HG03558 (cell line): ENCODE results near the gene KLK6.
"Not testable (repeated sequence)": the region's sequence is repeated elsewhere in the genome, so short reads cannot be mapped to it uniquely, and the experiment has no call there.

Experiments used
- ATAC-seq: cut with Tn5 transposase; IDR thresholded peaks from one replicate; pipeline ENCODE4 v1.9.1; 2021; ENCODE audit warnings: moderate number of reproducible peaks; ENCODE audit not compliant: unreplicated experiment; ENCODE audit errors: extremely low read depth

KLK6 gene

GRCh38 chr19:50998061-50998460 is 28.7 kb upstream of the KLK6 start:
- ATAC-seq, result no peak

DNA sequence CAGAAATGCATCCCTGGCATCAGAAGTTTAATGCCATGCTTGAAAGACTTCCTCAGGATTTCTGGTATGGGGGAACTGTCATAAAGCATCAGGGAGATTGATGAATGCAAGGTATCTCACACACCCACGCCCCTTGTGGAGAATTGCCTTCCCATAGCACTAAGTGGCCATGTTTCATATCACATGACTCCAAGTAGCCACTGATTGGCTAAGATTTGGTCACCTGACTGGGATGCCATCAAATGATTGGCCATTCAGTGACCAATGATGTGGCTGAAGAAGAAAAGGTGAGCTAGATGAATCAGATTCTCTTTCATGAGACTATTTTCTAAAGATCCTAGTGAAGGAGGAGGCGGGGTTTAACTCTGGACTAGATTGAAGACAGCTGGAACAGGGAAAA is 24.7 kb upstream of the KLK6 start:
- ATAC-seq, result no peak

DNA sequence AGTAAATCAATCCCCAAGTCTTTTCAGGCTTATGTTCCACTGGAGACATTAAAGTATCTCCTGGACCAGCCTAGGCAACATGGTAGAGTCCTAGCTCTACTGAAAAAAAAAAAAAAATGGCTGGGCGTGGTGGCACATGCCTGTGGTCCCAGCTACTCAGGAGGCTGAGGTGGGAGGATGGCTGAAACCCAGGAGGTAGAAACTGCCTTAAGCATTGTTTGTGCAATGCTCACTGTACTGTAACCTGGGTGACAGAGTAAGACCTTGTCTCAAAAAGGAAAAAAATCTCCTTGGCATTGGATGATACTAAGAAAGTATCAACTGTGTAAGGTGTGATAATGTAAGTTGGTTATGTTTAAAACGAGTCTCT is 23.3 kb upstream of the KLK6 start:
- ATAC-seq, result no peak

- not testable (repeated sequence) for ATAC-seq
These were observed 15.0 kb upstream of the KLK6 start for GRCh38 chr19:50984416-50984815.

GRCh38 chr19:50983625-50984292 is 14.4 kb upstream of the KLK6 start, which contains the start of gene KLK7:
Gene KLK7 (minus strand): TSS chr19:50983917. CDS start chr19:50982399, 1,518 bp downstream.
- ATAC-seq, result no peak

GRCh38 chr19:50982186-50982585 is 12.8 kb upstream of the KLK6 start:
- no peak for ATAC-seq

DNA sequence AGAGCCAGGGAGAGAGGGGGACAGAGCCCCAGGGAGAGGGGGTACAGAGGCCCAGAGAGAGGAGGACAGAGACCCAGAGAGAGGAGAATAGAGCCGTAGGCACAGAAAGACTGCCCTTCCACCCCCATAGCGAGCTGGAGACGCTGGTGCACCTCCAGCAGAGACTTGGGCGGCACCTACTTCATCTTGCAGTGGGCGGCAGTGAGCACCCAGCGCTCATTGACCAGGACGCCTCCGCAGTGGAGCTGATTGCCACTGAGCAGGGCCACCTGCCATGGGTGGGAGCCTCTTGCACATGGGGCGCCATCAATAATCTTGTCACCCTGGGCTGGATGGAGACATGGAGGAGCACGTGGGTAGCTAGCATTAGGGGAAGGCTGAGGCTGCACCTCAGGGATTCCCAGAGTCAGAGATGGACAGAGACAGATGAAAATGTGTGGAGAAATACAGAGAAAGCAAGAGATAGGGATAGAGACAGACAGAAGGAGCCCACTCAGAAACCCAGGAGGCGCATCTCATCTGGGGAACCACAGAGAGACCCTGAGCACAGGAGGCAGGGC is 12.3 kb upstream of the KLK6 start:
- no peak for ATAC-seq

- no peak for ATAC-seq
These were observed 10.8 kb upstream of the KLK6 start for GRCh38 chr19:50980208-50980607.

DNA sequence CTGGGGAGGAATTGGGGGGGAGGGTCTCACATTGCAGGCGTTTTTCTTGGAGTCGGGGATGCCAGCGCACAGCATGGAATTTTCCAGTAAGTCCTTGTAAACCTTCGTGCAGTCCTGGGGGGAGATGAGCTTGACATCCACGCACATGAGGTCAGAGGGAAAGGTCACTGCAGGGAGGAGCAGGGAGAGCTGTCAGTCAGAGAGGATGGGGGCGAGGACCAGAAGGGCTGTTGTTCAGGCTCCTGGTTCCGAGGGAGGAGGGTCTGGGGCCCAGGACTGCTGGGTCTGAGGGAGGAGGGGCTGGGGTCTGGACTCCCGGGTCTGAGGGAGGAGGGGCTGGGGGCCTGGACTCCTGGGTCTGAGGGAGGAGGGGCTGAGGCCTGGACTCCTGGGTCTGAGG is 10.4 kb upstream of the KLK6 start:
- no peak for ATAC-seq

DNA sequence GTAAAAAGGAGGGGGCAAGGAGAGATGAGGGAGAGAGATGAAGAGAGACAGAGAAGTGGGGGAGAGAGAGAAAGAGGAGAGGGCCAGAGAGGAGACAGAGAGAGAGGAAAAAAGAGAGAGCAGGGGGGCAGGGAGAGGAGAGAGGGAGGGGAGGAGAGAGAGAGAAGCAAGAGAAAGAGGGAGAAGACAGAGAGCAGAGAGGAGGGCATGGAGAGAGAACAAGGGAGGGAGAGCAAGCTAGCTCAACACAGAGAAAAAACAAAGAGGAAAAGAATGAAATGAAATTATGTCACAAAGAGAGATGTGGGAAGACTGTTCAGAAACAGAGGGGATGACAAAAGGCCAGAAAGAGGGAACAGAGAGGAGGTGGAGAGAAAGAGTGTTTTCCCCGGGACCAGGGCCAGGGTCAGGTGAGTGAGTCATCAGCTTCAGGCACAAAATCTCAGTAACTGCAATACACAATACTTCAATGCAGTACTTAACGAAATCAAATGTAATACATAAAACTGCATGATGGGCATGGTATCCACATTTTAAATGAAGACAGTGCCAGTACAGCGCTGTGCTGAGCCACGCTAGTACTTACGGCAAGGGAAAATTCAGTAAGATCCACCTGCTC is 9.5 kb upstream of the KLK6 start:
- no peak for ATAC-seq

GRCh38 chr19:50977626-50978025 is 8.2 kb upstream of the KLK6 start:
- ATAC-seq, result no peak

- no peak for ATAC-seq
These were observed 6.4 kb upstream of the KLK6 start for GRCh38 chr19:50975766-50976165.

DNA sequence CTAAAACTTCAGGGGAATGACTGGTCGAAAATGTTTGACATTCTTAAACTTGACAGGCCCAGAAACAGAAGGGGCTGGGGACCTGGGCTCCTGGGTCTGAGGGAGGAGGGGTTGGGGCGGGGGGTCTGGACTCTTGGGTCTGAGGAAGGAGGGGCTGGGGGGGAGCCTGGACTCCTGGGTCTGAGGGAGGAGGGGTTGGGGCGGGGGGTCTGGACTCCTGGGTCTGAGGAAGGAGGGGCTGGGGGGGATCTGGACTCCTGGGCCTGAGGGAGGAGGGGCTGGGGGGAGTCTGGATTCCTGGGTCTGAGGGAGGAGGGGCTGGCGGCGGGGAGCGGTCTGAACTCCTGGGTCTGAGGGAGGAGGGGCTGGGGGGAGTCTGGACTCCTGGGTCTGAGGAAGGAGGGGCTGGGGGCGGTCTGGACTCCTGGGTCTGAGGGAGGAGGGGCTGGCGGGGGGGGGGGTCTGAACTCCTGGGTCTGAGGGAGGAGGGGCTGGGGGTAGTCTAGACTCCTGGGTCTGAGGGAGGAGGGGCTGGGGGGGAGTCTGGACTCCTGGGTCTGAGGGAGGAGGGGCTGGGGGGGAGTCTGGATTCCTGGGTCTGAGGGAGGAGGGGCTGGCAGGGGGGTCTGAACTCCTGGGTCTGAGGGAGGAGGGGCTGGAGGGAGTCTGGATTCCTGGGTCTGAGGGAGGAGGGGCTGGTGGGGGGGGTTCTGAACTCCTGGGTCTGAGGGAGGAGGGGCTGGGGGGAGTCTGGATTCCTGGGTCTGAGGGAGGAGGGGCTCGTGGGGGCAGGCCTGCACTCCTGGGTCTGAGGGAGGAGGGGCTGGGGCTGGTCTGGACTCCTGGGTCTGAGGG is 5.5 kb upstream of the KLK6 start:
- no peak for ATAC-seq

- ATAC-seq, result no peak
These were observed 3.5 kb upstream of the KLK6 start for GRCh38 chr19:50972795-50973376.

DNA sequence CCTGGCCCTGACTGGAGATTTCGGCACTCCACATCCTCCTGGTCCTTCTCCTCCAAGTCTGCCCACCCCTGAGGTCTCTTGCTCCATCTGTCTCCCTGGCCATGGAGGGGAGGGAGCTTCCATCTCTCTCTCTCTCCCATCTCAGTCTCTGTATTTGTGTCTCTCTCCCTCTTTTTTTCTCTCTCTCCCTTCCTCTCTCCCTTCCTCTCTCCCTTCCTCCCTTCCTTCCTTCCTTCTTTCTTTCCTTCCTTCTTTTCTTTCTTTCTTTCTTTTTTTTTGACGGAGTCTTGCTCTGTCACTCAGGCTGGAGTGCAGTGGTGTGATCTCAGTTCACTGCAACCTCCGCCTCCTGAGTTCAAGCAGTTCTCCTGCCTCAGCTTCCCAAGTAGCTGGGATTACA is 419 bp upstream of the KLK6 start:
- ATAC-seq, result not testable (repeated sequence)

GRCh38 chr19:50968716-50969412 is 527 bp downstream of the KLK6 start:
- no peak for ATAC-seq

DNA sequence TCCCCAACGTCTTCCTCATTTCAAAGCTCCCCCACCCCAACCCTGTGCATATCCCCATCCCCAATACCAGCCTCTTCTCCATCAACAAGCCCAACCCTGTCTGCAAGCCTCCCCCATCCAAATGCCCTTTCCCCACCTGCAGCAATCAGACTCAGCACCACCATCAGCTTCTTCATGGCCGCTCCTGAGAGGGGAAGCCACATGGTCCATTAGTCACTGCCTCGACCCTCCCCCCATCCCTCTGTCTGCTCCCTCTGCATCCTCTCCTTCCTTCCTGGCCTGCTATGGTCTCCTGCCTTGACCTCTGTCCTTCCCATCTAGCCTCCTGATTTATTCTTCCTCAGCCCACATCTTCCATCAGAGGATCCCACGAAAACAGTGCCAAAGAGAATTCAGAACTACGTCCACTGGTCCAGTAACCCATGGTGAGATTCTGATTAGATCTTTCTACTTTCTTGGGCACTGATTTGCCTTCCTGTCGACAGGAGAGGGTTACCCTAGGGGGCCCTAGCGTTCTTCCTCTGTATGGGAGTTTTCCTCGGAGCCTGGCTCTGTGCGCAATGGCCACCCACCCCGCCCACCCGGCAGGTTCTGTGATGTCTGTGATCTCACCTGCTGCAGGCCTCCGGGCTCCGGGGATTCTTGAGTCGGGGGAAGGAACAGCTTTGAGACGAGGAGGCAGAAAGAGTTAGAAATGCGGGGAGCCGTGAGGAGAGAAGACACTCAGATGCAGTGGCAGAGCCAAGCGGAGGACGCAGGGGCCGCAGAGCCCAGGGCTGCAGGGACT is 1.3 kb downstream of the KLK6 start:
- no peak for ATAC-seq

DNA sequence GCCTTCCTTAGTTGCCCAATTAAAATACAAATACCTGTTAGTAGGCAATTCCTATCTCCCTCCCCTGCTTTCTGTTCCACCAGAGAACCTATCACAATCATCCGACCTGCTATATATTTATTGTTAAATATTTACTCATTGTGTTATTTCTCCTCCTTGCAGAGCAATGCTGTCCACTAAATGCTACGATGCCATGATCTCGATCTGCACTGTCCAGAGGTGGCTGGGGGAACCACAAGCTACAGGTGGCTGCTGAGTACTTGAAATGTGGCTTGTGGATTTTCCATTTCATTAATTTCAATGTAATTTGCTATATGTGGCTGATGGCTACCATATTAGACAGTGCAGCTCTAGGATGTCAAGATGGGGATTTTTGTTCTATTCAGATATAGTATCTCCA is 5.1 kb downstream of the KLK6 start:
- no peak for ATAC-seq

GRCh38 chr19:50963381-50963780 is 6.0 kb downstream of the KLK6 start:
- ATAC-seq, result no peak
